GM23248 (cell line): ENCODE measurements around the gene RGS21. TPM values are rescaled to one million over a fixed set of nuclear protein-coding genes. Genes with fewer than 3 reads are reported as not detected.

ENCODE experiments used
- DNase-seq: peaks from one replicate; pipeline ENCODE4 v3.0.0-alpha.2; 2015
- H2AFZ ChIP-seq: fragments of 200-600 bp; sonication (generic); 2 replicates; pipeline ENCODE4 v1.6.1; 2016; ENCODE audit warnings: antibody characterized with exemption
- H3F3A ChIP-seq: fragments of 200-600 bp; sonication (generic); 2 replicates; pipeline ENCODE4 v1.6.1; 2016; ENCODE audit warnings: mild to moderate bottlenecking, antibody characterized with exemption, mixed run types; ENCODE audit not compliant: insufficient read depth
- H3K27ac ChIP-seq: fragments of 200-600 bp; sonication (generic); 2 replicates; pipeline ENCODE4 v1.5.1; 2016; ENCODE audit warnings: mild to moderate bottlenecking
- H3K27me3 ChIP-seq: fragments of 200-600 bp; sonication (generic); replicated peaks from 2 replicates; pipeline ENCODE4 v1.6.1; 2016; ENCODE audit warnings: mild to moderate bottlenecking; ENCODE audit not compliant: insufficient read depth
- H3K36me3 ChIP-seq: fragments of 200-600 bp; sonication (generic); 2 replicates; pipeline ENCODE4 v1.6.1; 2016; ENCODE audit warnings: low read depth, mild to moderate bottlenecking
- H3K4me1 ChIP-seq: fragments of 200-600 bp; sonication (generic); 2 replicates; pipeline ENCODE4 v1.6.1; 2016; ENCODE audit warnings: mild to moderate bottlenecking; ENCODE audit not compliant: insufficient read depth
- H3K4me2 ChIP-seq: fragments of 200-600 bp; sonication (generic); one replicate; pipeline ENCODE4 v1.6.1; 2016; ENCODE audit warnings: mild to moderate bottlenecking; ENCODE audit not compliant: unreplicated experiment
- H3K4me3 ChIP-seq: fragments of 200-600 bp; sonication (generic); 2 replicates; pipeline ENCODE4 v1.5.1; 2016; ENCODE audit warnings: mild to moderate bottlenecking
- H3K79me2 ChIP-seq: fragments of 200-600 bp; sonication (generic); 2 replicates; pipeline ENCODE4 v1.6.1; 2016; ENCODE audit warnings: mild to moderate bottlenecking; ENCODE audit not compliant: insufficient read depth
- H3K9ac ChIP-seq: fragments of 200-600 bp; sonication (generic); 2 replicates; pipeline ENCODE4 v1.6.1; 2016; ENCODE audit warnings: mild to moderate bottlenecking
- H3K9me2 ChIP-seq: fragments of 200-600 bp; sonication (generic); 2 replicates; pipeline ENCODE4 v1.6.1; 2016; ENCODE audit warnings: mixed run types, mild to moderate bottlenecking, moderate library complexity; ENCODE audit not compliant: insufficient read depth
- H3K9me3 ChIP-seq: fragments of 200-600 bp; sonication (generic); one replicate; pipeline ENCODE4 v1.6.1; 2017; ENCODE audit warnings: low read depth
- H4K20me1 ChIP-seq: fragments of 200-600 bp; sonication (generic); 2 replicates; pipeline ENCODE4 v1.6.0; 2016; ENCODE audit not compliant: insufficient read depth
- EZH2 ChIP-seq: fragments of 200-600 bp; sonication (generic); IDR thresholded peaks from 2 replicates; pipeline ENCODE4 v1.6.1; 2018; ENCODE audit warnings: antibody characterized with exemption, mild to moderate bottlenecking; ENCODE audit not compliant: insufficient read depth, poor library complexity, severe bottlenecking
- EZH2phosphoT487 ChIP-seq: fragments of 200-600 bp; sonication (generic); IDR thresholded peaks from 2 replicates; pipeline ENCODE4 v1.6.1; 2018; ENCODE audit warnings: antibody characterized with exemption, moderate library complexity, mild to moderate bottlenecking, low read depth; ENCODE audit not compliant: insufficient read depth
- WGBS, 2 experiments: methylation state at CpG; one replicate each; pipeline ENCODE4 v1.1.6; 2015 to 2017; ENCODE audit warnings: low lambda C conversion rate in 2 of 2, low coverage in 1 of 2; ENCODE audit errors: missing lambda C conversion rate in 2 of 2; 5-methylcytosine and 5-hydroxymethylcytosine counted together
- in situ Hi-C: fragments of 300-500 bp; cut with MboI; formaldehyde crosslinking; loops from 2 replicates; pipeline ENCODE4 v1.15.0; 2020
- polyA plus RNA-seq: library from polyadenylated mRNA; unstranded; fragments of >200 nt; fragmentation: Nextera tagmentation; extraction: Ambion mirVana; gene quantifications from 2 replicates; pipeline ENCODE4 v1.2.1, GENCODE V29; 2016
- total RNA-seq: library from RNA; depleted of rRNA; stranded (reverse); fragments of >200 nt; shearing (Covaris generic); gene quantifications from 2 replicates; pipeline ENCODE4 v1.2.3, GENCODE V29; 2014; rRNA removed

Gene RGS21, protein sequence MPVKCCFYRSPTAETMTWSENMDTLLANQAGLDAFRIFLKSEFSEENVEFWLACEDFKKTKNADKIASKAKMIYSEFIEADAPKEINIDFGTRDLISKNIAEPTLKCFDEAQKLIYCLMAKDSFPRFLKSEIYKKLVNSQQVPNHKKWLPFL
- total RNA-seq (not detected in 2 replicates), polyA plus RNA-seq (not detected in 2 replicates)

DNA sequence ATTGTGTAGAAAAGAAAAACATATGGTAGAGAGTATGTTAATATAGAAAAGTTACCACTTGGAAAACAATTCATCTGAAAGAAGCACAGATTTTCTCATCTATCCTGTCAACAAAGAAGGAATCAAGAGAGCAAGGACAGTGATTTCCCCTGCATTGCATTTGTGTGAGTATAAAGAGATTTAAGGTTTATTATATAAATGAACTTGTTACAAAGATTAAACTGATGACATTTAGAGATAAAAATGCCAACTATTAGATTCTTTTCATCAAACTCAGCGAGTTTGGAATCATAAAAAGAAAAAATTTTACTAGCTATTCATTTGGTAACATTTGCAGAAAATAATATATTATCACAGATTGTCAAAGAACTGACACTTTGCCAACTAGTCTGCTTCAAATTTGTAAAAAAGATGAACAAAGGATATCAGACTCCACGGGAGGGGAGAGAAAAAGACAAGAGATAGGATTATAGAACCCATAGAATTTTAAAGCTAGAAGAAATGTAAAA, at the start of gene RGS21:
Gene RGS21 (plus strand): TSS at position 51 of the 509 bp plus-strand sequence. CDS start 26,045 bp downstream, outside the sequence.
- DNase-seq, result no peak
- Histone ChIP-seq H4K20me1 (no peaks in the 10 kb centered on the region), H3K9ac (no peak within 1 kb of the TSS), H3K9me2 (no peaks in the 10 kb centered on the region), H3K27me3 (no peaks in the 10 kb centered on the region), H2AFZ (no peak within 1 kb of the TSS), H3K4me3 (no peak within 1 kb of the TSS), H3K4me2 (no peak within 1 kb of the TSS), H3F3A (no peaks in the 10 kb centered on the region), H3K36me3 (no peaks in the 10 kb centered on the region), H3K4me1 (no peaks in the 10 kb centered on the region), H3K27ac (no peak within 1 kb of the TSS), H3K9me3 (no peaks in the 10 kb centered on the region), H3K79me2 (no peaks in the 10 kb centered on the region)
- 1 to 2% methylated on average over 2 of the region's 2 CpGs for WGBS, 2 experiments
- TF ChIP-seq EZH2 (no peak), EZH2phosphoT487 (no peak)
- in situ Hi-C loops, result no loop called here

DNA sequence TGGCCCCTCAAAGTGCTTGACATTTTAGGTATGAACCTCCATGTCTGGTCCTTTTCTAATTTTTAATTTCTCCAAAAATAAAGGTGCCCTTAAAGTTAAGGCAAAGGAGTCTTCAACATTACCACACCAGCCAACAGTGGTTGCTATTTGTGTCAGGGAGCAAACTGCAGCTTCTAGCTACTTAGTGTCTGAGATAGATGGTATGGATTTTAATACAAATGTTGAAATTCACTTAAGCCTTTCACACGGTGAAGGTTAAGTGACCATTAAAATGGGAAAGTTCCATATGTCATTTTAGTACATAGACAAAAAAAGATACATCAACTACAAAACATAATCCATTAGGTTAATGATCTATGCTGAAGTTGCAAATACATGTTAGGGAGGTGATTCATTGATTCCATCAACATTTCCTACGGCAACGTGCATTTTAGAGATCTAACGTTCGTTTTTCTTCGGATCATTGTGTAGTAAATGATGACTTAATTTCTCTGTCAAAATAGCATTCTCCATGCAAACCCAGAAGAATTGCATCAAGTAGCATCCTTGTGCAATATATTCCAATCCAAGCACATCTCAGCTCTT, 48.2 kb upstream of the RGS21 start:
- TF ChIP-seq EZH2phosphoT487, result no peak
- TF ChIP-seq EZH2, result no peak
- DNase-seq, result no peak
- Histone ChIP-seq H3K36me3 (no peaks in the 10 kb centered on the region), H2AFZ (no peak overlapping the region), H3K4me1 (no peaks in the 10 kb centered on the region), H4K20me1 (no peaks in the 10 kb centered on the region), H3K27ac (no peak overlapping the region), H3K9ac (no peak overlapping the region), H3F3A (no peaks in the 10 kb centered on the region), H3K4me2 (no peak overlapping the region), H3K4me3 (no peak overlapping the region), H3K79me2 (no peaks in the 10 kb centered on the region), H3K9me3 (no peaks in the 10 kb centered on the region), H3K9me2 (no peaks in the 10 kb centered on the region), H3K27me3 (no peaks in the 10 kb centered on the region)
- in situ Hi-C loops, result no loop called here
- WGBS, 2 experiments, result 55 to 58% methylated on average over 6 of the region's 6 CpGs

DNA sequence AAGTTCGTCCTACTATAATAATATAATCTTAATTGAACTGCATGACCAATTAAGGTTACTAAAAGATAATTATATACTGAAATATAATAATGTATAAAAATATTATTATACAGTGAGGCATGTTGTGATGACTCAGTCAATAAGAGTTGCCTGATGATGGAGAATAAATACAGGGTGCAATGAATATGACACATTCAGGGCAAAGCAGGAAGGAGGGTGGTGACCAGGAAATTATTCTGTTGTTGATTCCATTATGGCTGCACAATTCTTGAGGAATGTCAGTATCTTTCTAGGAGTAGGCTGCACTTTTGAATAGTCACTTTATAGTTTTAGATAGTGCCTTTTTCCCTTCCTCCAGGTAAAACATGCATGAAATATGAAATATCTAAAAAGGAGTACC, 46.4 kb upstream of the RGS21 start:
- H3K9me3 ChIP-seq, result no peaks in the 10 kb centered on the region
- no peak overlapping the region for H3K4me2 ChIP-seq
- no peaks in the 10 kb centered on the region for H3K9me2 ChIP-seq
- H3F3A ChIP-seq, result no peaks in the 10 kb centered on the region
- in situ Hi-C loops, result no loop called here
- no peak for TF ChIP-seq EZH2
- H3K36me3 ChIP-seq, result no peaks in the 10 kb centered on the region
- H3K4me1 ChIP-seq, result no peaks in the 10 kb centered on the region
- no peaks in the 10 kb centered on the region for H4K20me1 ChIP-seq
- H2AFZ ChIP-seq, result no peak overlapping the region
- no peak overlapping the region for H3K9ac ChIP-seq
- H3K27ac ChIP-seq, result no peak overlapping the region
- DNase-seq, result no peak
- H3K79me2 ChIP-seq, result no peaks in the 10 kb centered on the region
- 4 to 5% methylated on average over 1 of the region's 1 CpG for WGBS, 2 experiments
- H3K27me3 ChIP-seq, result no peaks in the 10 kb centered on the region
- no peak overlapping the region for H3K4me3 ChIP-seq

DNA sequence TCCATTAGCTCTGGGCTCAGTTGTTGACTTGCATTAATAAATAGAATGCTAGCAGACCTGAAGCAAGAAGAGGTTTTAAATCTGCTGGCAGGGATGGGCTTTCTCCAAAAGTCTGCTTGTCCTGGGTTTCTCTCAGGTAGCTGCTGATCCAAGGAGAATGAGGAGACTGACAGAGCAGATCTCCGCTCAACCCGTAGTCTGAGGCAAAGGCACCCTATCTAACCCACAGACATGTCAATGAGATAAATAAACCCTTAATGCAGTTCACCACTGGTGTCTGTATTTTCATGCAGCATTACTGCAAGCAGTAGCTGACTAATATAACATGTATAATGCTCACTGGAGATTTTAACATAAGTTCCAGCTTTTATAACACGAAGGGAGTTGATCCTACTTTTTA, 44.1 kb upstream of the RGS21 start:
- Histone ChIP-seq H3K36me3 (no peaks in the 10 kb centered on the region), H3K4me2 (no peak overlapping the region), H3K9me2 (no peaks in the 10 kb centered on the region), H3F3A (no peaks in the 10 kb centered on the region), H4K20me1 (no peaks in the 10 kb centered on the region), H3K79me2 (no peaks in the 10 kb centered on the region), H3K4me3 (no peak overlapping the region), H3K9ac (no peak overlapping the region), H3K4me1 (no peaks in the 10 kb centered on the region), H2AFZ (no peak overlapping the region), H3K27me3 (no peaks in the 10 kb centered on the region), H3K27ac (no peak overlapping the region), H3K9me3 (no peaks in the 10 kb centered on the region)
- in situ Hi-C loops, result no loop called here
- WGBS, 2 experiments, result 15% methylated on average over 3 of the region's 3 CpGs
- TF ChIP-seq EZH2, result no peak
- no peak for TF ChIP-seq EZH2phosphoT487
- no peak for DNase-seq
